Stimulated activated CD8-positive, alpha-beta memory T cell treated with anti-CD3 and anti-CD28 coated beads, Interleukin-7, amount 100 ng/mL, for 1 hour (primary cell): ENCODE measurements around the gene TMEM161A.
"Not testable (repeated sequence)": the region's sequence is repeated elsewhere in the genome, so short reads cannot be mapped to it uniquely, and the experiment has no call there.

Experiments used
- DNase-seq, 2 donors: peaks; one replicate each; pipeline ENCODE4 v3.0.0-alpha.2; 2020; ENCODE audit warnings: low read depth in 2 of 2

Gene TMEM161A

DNA sequence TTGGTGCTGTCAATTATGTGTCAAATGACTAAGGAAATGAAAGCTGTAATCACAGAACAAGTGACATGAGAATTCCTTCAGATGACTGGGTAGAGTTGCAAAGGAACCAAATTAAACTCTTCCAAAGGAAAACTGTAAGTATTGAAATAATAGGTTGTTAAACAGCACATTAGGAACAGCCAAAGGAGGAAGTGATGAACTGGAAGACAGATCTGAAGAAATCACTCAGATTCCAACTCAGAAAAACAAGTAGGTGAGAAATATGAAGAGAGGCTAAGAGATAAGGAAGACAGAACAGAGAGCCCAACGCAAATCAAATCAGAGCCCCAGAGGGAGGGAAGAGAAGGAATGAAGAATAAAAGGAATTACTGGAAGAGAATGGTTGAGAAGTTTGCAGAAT lies 15.4 kb downstream of the TMEM161A start:
- no peak for DNase-seq

- DNase-seq, result no peak
Measured at GRCh38 chr19:19121371-19121770, 16.9 kb downstream of the TMEM161A start.

- no peak for DNase-seq
Measured at GRCh38 chr19:19120308-19121231, 17.7 kb downstream of the TMEM161A start.

DNA sequence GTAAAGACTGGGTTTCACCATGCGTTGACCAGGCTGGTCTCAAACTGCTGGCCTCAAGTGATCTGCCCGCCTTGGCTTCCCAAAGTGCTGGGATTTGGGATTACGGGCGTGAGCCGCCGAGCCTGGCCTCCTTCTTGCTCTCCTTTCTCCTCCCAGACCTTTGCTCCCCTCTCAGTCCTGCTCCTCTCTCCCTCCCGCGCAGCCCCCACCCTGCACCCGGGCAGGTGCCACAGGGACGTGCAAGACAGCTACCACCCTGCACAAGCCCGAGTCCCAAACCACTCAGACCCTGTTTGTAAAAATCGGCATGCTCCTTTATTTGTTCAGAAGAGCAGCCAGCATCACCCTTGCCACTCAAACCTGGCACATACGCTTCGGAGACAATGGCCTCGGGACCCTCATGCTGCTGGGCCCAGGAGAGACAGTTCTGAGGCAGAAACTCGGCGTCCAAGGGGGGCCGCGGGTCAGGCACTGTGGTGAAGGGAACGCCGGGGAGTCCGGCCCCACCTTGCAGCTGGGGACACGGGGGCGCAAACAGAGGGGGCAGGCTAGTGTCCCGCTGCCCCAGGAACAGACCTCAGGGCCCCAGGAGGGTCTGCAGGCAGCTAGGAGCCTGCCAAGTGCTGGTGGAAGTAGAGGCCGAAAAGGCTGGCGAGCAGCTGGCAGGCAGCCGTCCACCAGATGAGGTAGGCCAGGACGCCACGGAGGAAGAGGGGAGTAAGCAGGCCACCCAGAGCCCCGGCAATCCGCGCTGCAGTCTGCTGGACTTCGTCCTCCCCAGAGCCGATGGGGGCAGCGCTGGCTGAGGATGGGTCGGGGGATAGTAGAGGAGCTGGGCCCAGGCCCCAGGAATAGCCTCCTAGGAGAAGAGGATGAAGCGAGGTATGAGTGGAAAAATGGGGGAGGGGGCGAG lies 18.7 kb downstream of the TMEM161A start:
- no peak for DNase-seq

GRCh38 chr19:19115954-19116353 lies 22.3 kb downstream of the TMEM161A start:
- peak in 1 of 2 donors; percentile 26 for DNase-seq

- no peak for DNase-seq
Measured at GRCh38 chr19:19113040-19113626, 25.1 kb downstream of the TMEM161A start.

DNA sequence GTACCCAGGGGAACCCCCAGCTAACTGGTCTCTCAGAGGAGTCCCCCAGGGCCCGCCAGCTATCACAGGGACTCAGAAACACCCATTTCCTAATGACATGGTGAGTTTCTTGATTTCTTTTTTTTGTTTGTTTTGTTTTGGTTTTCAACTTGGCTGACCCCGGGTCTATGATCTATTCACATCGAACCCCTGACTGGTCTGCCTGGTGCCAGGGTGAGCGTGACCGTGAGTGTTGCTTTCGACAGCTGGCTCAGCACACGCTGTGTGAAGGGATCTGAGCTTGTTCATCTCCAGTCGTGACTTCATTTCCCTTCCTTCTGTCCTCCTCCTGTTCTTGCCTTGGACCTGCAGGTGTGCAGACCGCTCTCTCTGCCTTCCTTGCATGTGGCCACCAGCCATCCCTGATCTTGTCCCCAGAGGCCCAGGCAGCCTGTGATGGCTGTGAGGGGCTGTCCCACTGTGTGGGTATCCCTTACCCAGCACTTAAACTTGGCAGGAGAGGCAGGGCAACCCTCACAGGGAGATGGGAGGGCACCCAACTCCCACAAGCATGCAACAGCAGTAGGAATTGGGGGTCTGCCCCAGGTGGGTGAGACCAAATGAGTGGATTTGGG lies 26.2 kb downstream of the TMEM161A start:
- no peak for DNase-seq

GRCh38 chr19:19111136-19111835 lies 27.0 kb downstream of the TMEM161A start:
- no peak for DNase-seq

- DNase-seq, result no peak
Measured at GRCh38 chr19:19110410-19111135, 27.7 kb downstream of the TMEM161A start.

DNA sequence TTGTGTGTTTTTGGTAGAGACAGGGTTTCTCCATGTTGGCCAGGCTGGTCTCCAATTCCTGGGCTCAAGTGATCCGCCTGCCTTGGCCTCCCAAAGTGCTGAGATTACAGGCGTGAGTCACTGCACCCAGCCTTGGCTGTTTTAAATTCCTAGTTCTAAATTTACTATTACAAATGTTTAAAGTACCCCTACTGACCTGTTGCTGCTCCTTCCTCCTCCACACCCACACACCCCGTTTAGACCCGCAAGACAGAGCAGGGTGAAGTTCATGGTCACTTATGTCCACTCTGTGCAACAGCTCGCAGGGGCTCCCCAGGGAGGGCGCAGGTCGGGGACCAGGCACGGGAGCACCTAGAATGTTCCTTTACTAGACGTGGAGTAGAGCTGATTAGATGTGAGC lies 28.7 kb downstream of the TMEM161A start:
- no peak for DNase-seq

DNA sequence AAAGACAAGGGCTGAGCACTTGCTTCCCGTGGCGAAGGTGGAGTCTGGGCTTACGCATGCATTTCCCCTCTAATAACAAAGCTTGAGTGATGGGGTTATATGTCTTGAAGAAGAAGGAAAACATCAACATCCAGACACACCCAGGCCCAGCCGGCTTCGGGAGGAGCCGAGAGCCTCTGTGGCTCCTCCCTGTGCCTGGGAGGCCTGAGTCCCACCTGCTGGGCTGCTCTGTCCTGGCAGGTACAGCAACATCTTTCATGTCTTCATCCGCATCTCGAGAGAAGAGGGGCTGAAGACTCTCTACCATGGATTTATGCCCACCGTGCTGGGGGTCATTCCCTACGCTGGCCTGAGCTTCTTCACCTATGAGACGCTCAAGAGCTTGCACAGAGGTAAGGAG lies 30.6 kb downstream of the TMEM161A start:
- no peak for DNase-seq

GRCh38 chr19:19106938-19107337 lies 31.3 kb downstream of the TMEM161A start:
- DNase-seq, result not testable (repeated sequence)

GRCh38 chr19:19106056-19106551 lies 32.2 kb downstream of the TMEM161A start:
- DNase-seq, result no peak

GRCh38 chr19:19105365-19106055 lies 32.8 kb downstream of the TMEM161A start:
- no peak for DNase-seq

DNA sequence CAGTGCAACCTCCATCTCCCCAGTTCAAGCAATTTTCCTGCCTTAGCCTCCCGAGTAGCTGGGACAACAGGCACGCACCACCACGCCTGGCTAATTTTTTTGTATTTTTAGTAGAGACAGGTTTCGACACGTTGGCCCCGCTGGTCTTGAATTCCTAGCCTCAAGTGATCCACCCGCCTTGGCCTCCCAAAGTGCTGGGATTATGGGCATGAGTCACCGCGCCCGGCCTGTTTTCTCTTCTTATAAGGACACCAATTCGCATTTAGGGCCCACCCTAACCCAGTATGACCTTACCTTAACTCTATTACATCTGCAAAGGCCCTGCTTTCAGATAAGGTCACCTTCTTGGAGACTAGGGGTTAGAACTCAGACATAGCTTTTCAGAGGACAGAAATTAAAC lies 35.1 kb downstream of the TMEM161A start:
- no peak for DNase-seq

DNA sequence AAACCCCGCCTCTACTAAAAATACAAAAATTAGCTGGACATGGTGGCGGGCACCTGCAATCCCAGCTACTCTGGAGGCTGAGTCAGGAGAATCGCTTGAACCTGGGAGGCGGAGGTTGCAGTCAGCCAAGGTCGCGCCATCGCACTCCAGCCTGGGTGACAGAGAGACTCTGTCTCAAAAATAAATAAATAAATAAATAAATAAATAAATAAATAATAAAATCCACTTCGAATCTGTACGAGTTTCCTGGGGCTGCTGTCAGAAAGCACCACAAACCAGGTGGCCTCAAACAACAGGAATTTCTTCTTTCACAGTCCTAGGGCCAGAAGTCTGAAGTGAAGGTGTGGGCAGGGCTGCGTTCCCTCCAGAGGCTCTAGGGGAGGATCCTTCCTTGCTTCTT lies 35.7 kb downstream of the TMEM161A start:
- not testable (repeated sequence) for DNase-seq

GRCh38 chr19:19101540-19101939 lies 36.7 kb downstream of the TMEM161A start:
- DNase-seq, result no peak

GRCh38 chr19:19098703-19099632 lies 39.3 kb downstream of the TMEM161A start:
- DNase-seq, result no peak
